Left lung (tissue), 10 donors: ENCODE measurements around the gene RAB20. TPM values are rescaled to one million over a fixed set of nuclear protein-coding genes. Genes with fewer than 3 reads are reported as not detected.

Source experiments
- ATAC-seq: fragments of 200-7000 bp; cut with Tn5 transposase; one replicate; pipeline ENCODE4 v1.9.1; 2020; ENCODE audit warnings: moderate library complexity
- DNase-seq, 4 donors: peaks; one replicate each; pipeline ENCODE4 v3.0.0-alpha.2; 2013 to 2020
- H3K27ac ChIP-seq, 2 donors: fragments of 200-600 bp; sonication (generic) in 1 of 2; one replicate each; pipeline versions ENCODE4 v1.5.0 to v1.8.0; 2020 to 2021
- H3K27me3 ChIP-seq, 2 donors: fragments of 200-600 bp; sonication (generic) in 1 of 2; one replicate each; pipeline versions ENCODE4 v1.5.0 to v1.8.0; 2020 to 2021
- H3K36me3 ChIP-seq, 2 donors: fragments of 200-600 bp; sonication (generic) in 1 of 2; one replicate each; pipeline versions ENCODE4 v1.5.0 to v1.8.0; 2020 to 2021
- H3K4me1 ChIP-seq, 2 donors: fragments of 200-600 bp; one replicate each; pipeline ENCODE4 v1.8.0; 2021
- H3K4me3 ChIP-seq, 2 donors: fragments of 200-600 bp; sonication (generic) in 1 of 2; one replicate each; pipeline versions ENCODE4 v1.5.0 to v1.8.0; 2020 to 2021; ENCODE audit warnings: mild to moderate bottlenecking in 1 of 2
- H3K9me3 ChIP-seq, 2 donors: fragments of 200-600 bp; sonication (generic) in 1 of 2; one replicate each; pipeline versions ENCODE4 v1.5.0 to v1.8.0; 2020 to 2021
- intact Hi-C, 2 donors: fragments of 100-400 bp; cut with DNase I; formaldehyde crosslinking; loops; one replicate each; pipeline versions ENCODE4 v1.11.2 to v1.14.2; 2022
- polyA plus RNA-seq, 6 donors: library from polyadenylated mRNA; unstranded; fragments of 120-200 nt; gene quantifications; one replicate each; pipeline ENCODE4 v1.2.1, GENCODE V29; 2013; ENCODE audit not compliant: insufficient read length in 6 of 6
- total RNA-seq, 2 donors: library from RNA; stranded (reverse); fragmentation: NEBNext Ultra II Directional; extraction: Animal tissue kit (Norgen Biotek cat#: 25700); gene quantifications; one replicate each; pipeline ENCODE4 v1.2.1, GENCODE V29; 2021
- TF ChIP-seq, protein P1 (sequence below), 2 donors: fragments of 200-600 bp; sonication (generic) in 1 of 2; IDR thresholded peaks; one replicate each; pipeline versions ENCODE4 v1.5.0 to v1.8.0; 2021; ENCODE audit warnings: antibody characterized with exemption in 2 of 2
- donor health status: DM: no; HTN: yes; CAD: no.
- donor health status: DM: no; HTN: no; CAD: no.

Gene RAB20
- total and polyA plus RNA-seq, 8 donors, result 20.1 to 42.4 (median 21.3) TPM

DNA sequence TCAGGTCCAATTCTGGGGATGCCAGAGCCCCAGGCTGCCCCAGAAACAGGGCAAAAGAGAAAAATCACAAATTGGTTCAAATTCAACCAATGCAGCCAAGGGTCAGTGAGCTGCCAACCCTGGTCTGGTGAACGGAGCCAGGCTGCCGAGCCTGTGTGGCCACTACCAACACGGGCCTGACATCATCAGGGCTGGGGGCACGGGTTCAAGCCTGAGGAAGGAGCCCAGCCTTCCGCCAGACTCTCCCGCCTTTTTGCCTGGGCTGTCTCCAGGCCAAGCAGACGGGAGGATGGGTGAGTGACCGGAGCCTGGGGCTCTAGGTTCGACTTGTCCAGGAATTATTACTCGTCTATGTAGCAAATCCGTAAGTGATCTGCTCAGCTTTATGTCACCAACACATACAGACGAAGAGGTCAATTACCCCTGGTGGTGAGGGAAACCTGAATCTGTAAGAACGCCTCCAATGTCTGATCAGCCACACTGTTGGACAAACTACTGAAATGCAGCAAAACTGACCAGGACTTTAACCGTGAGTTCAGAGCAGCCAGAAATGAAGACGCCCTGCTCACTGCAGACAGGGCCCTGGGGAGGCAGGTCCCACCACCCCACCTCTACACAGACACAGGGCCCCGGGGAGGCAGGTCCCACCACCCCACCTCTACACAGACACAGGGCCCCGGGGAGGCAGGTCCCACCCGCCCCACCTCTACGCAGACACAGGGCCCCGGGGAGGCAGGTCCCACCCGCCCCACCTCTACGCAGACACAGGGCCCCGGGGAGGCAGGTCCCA, 31.8 kb downstream of the RAB20 start:
- no peaks in the 10 kb centered on the region for H3K9me3 ChIP-seq
- H3K4me1 ChIP-seq, result peaks cover 3 to 92% of the 10 kb centered on the region in 2 donors
- DNase-seq, result peak in 1 of 4 donors; percentile 29
- intact Hi-C loops, result no loop called here
- no peak for ATAC-seq
- H3K27ac ChIP-seq, result peak overlapping the region in 1 of 2 donors; percentile 81
- H3K27me3 ChIP-seq, result no peaks in the 10 kb centered on the region
- no peaks in the 10 kb centered on the region for H3K36me3 ChIP-seq
- TF ChIP-seq, protein P1, sequence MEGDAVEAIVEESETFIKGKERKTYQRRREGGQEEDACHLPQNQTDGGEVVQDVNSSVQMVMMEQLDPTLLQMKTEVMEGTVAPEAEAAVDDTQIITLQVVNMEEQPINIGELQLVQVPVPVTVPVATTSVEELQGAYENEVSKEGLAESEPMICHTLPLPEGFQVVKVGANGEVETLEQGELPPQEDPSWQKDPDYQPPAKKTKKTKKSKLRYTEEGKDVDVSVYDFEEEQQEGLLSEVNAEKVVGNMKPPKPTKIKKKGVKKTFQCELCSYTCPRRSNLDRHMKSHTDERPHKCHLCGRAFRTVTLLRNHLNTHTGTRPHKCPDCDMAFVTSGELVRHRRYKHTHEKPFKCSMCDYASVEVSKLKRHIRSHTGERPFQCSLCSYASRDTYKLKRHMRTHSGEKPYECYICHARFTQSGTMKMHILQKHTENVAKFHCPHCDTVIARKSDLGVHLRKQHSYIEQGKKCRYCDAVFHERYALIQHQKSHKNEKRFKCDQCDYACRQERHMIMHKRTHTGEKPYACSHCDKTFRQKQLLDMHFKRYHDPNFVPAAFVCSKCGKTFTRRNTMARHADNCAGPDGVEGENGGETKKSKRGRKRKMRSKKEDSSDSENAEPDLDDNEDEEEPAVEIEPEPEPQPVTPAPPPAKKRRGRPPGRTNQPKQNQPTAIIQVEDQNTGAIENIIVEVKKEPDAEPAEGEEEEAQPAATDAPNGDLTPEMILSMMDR (IDR thresholded peaks at IDR 0.05), result no peak
- no peak overlapping the region for H3K4me3 ChIP-seq

DNA sequence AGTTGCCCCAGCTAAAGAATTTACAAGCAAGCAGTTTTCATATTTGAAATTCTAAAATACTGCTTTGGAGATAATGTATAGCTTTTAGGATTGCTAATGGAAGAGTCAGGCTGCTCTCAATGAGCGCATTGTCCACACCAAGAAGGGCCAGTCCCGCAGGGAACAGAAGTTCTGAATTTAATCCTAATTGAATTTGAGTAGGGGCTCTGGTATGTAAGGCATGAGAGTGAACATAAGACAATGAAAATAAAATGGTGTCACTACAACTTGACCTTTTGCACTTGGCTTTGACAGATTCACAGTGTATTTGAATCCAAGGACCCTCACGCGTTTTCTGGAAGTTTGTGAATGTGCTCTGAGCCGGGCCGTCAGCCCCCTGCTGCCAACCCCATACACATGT, 32.6 kb downstream of the RAB20 start:
- Histone ChIP-seq H3K9me3 (no peaks in the 10 kb centered on the region), H3K4me3 (no peak overlapping the region), H3K27me3 (no peaks in the 10 kb centered on the region), H3K4me1 (peaks cover 3 to 92% of the 10 kb centered on the region in 2 donors), H3K27ac (peak overlapping the region; percentile 70 to 81), H3K36me3 (peaks cover 0 to under 1% of the 10 kb centered on the region in 2 donors)
- TF ChIP-seq, protein P1 (IDR thresholded peaks at IDR 0.05), result no peak
- ATAC-seq (no peak), DNase-seq (peak in 1 of 4 donors; percentile 4)
- intact Hi-C loops, result no loop called here

DNA sequence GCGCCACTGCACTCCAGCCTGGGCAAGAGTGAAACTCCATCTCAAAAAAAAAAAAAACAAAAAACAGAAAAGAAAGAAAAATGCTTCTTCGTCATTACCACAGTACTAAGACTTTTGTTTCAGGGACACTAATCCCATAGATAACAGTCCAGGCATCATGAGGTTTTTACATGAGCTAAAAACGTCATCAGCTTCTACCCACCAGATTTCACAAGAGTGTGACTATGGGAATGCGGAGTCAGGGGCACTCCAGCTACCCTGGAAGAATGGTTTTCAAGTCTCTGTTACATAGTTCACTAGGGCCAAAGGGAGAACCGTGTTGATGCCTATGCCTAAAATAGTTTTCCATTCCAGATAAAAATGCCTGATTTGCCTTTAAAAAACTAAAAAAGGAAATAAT, 33.2 kb downstream of the RAB20 start:
- H3K9me3 ChIP-seq, result no peaks in the 10 kb centered on the region
- DNase-seq (peak in 1 of 4 donors; percentile 36), ATAC-seq (no peak)
- TF ChIP-seq, protein P1 (IDR thresholded peaks at IDR 0.05), result no peak
- intact Hi-C loops, result no loop called here
- H3K4me1 ChIP-seq, result peaks cover 3 to 92% of the 10 kb centered on the region in 2 donors
- H3K36me3 ChIP-seq, result peaks cover 0 to 6% of the 10 kb centered on the region in 2 donors
- no peaks in the 10 kb centered on the region for H3K27me3 ChIP-seq
- H3K27ac ChIP-seq, result peak overlapping the region; percentile 70 to 81
- no peak overlapping the region for H3K4me3 ChIP-seq

DNA sequence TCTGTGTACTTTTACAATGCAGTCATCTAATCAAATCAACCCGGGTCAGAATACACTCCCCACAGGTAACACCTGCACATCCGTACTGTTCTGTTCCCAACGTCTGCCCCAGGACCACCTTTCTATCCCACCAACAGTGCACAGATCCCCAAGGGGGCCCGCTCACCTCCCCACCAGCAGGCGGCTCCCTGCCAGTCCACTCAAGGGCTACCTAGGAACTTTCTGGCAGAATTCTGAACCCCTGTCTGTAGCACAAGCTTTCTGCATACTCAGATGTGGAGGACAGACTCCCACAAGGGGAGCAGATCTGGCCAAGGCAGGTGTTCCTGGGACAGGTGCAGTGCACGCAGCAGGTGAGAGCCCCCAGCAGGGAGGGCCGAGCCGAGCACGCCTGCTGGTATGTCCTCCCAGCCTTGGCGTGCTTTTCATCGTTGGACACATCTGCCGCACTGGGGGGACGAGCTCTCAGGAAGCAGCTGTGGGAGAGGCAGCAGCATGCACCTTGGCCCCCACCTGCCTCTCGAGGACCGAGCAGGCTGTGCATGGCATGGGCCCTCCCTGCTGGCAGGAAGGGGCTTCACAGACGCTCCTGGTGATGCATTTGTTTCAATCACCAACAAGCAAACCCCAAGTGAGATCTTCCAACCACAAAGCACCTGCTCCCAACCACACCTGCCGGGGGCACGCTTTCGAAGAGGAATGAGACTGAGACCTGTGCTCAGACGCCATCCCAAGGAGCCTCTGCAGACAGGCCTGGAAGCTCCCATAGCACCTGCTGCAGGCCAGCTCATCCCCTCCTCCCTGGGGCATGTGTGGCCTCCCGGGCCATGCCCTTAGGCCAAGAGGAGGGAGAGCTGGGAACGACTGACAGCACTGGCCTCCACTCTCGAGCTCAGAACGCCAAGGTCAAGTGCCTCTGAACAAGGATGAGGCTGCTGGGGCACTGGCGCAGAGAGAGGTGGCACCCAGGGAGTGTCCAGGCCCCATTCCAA, 35.9 kb downstream of the RAB20 start:
- peaks cover 0 to 13% of the 10 kb centered on the region in 2 donors for H3K36me3 ChIP-seq
- intact Hi-C loops, result no loop called here
- H3K4me3 ChIP-seq, result no peak overlapping the region
- H3K9me3 ChIP-seq, result no peaks in the 10 kb centered on the region
- peak overlapping the region in 1 of 2 donors; percentile 90 for H3K27ac ChIP-seq
- H3K4me1 ChIP-seq, result peaks cover 12 to 92% of the 10 kb centered on the region in 2 donors
- TF ChIP-seq, protein P1 (IDR thresholded peaks at IDR 0.05), result no peak
- H3K27me3 ChIP-seq, result no peaks in the 10 kb centered on the region
- ATAC-seq, result peak; percentile 65
- DNase-seq, result peak in 2 of 4 donors; percentile 72 to 83
